HG03457 (cell line): ENCODE measurements around the gene NBPF1.
"Not testable (repeated sequence)": the region's sequence is repeated elsewhere in the genome, so short reads cannot be mapped to it uniquely, and the experiment has no call there.

Experiments used
- ATAC-seq: cut with Tn5 transposase; IDR thresholded peaks from one replicate; pipeline ENCODE4 v1.9.1; 2021; ENCODE audit warnings: moderate number of reproducible peaks; ENCODE audit not compliant: unreplicated experiment

NBPF1 gene

DNA sequence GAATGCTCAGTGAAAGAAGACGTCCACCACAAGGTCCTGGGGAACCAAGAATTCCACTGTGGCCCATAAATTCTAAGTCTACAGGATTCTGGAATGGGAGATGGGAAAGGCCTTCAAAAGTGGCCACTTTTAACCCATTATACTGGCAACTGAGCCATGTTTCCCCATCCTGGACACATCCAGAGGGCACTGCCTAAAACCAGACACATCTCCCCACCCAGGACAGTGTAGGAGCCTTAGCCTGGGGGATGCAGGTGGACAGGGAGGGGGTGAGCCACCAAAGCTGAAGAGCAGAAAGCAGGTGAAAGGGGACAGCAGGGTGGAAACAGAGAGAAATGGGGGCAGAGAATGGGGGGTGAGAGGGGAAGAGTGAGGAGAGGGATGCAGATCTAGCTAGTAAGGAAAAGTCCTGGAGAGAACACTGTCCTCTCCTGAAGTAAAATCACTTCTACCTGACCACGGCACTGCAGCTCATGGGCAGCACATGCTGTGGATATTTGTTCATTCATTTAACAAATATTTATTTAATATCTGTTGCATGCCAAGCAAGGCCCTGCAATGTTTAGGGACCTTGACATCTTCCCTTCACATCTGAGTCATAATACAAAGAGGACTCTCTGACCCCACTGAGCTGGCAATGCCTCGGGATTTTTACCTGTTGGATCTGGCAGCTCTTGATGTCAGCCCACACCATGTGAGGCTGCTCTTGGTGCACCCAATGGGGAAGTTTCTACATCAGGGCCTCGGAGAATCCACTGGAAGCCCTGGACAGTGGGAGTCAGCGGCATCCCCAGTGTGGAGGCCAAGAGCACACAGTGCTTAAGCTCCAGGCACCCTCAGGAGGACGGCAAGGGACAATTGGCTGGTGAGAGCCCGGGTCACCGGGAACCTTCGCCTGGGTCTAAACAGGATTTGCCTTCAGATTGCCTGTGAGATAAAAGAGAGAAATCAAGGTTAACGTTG is 5.2 kb downstream of the NBPF1 start:
- not testable (repeated sequence) for ATAC-seq

DNA sequence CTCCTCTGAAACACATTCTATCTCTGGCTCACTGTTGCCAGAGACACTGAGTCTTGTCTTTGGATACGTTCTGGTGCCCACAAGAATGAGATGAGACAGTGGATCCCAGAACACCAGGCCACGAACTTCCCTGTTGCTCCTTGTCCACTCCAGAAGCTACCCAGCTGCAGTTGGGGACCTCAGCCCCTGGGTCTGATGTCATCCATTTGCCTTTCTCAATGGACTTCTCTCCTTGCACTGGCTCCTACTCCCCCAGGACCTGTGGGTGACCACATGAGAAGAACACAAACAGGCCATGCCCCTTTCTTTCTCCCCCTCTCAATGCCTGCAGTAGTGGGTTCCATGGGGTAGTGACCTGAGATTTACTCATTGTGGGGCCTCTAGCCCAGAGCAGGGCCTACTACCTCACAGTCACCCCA is 5.9 kb downstream of the NBPF1 start:
- ATAC-seq = no peak

DNA sequence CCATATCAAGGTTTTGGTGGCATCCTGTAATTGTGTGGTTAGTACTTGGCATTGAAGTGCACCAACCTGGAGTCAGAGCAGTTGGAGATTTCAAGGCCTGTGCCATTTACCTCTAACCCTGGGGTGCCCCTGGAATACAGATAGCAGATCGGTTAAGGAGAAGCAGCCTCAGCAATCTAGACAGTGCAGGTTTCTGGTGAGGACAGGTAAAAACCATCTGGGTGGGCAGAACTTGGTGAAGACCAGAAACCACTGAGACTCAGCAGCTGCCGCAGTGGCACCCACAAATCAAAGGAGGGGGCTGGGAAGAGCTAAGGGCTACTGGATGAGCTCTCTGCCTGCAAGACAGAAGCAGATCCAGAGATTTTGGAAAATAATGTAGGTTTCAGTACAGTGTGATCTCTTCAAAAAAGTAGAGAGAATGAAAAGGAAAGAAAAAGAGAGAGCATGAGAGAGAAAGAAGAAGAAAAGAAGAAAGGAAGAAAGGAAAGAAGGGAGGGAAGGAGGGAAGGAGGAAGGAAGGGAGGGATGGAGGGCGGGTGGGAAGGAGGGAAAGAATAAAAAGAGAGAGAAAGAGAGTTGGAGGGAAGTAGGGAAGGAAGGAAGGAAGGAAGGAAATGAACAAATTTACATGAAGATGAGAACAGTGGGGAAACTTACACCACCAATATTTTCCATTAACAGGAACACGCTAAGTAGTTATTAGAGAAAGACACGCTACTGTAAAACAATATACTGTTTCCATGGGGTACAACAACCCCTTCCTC is 6.5 kb downstream of the NBPF1 start:
- not testable (repeated sequence) for ATAC-seq

DNA sequence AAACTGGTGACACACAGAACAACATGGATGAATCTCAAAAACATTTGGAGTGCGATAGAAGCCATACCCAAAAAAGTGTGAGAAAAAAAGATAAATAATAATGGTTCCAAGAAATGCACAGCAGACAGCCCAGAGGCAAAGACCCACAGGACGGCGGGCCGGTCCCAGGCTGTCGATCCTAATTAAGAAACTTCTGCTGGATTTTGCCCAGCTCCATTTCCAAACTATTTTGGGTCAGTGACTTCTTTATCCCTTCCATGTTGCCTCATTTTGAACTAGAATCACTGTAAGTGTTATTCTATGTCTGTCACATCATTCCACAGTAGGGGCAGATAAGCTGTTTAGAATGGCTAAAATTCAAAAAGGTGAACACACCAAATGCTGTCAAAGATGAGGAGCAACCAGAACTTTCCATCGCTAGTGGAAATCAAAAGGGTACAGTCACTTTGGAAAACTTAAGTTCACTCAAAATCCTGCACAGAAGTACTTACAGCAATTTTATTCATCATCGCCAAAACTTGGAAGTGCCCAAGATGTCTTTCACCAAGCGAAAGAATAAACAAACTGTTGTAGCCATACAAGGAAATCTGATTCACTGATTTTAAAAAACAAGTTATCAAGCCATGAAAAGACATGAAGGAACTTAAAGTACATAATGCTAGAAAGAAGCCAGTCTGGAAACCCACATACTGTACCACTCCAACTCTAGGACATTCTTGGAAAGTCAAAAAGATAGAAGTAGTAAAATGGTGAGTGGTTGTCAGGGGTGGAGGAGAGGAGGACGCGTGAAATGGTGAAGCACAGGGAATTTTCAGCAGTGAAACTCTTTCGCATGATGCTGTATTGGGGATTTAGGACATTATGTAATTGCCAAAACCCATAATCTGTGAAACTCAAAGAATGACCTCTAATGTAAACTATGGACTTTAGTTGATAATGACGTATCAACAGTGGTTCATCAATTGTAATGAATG is 7.5 kb downstream of the NBPF1 start:
- no peak for ATAC-seq

DNA sequence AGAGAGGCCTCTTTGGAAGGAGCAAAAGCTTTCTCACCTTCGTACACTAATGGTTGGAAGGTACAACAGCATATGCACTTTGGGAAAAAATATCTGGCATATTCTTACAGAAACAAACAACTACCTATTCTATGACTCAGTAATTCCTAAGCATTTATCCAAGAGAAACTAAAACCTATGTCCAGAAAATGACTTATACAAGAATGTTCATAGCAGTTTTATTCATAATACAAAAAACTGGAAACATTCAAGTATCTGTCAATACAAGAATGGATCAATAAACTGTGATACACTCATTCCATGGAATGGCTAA is 8.2 kb downstream of the NBPF1 start:
- no peak for ATAC-seq

DNA sequence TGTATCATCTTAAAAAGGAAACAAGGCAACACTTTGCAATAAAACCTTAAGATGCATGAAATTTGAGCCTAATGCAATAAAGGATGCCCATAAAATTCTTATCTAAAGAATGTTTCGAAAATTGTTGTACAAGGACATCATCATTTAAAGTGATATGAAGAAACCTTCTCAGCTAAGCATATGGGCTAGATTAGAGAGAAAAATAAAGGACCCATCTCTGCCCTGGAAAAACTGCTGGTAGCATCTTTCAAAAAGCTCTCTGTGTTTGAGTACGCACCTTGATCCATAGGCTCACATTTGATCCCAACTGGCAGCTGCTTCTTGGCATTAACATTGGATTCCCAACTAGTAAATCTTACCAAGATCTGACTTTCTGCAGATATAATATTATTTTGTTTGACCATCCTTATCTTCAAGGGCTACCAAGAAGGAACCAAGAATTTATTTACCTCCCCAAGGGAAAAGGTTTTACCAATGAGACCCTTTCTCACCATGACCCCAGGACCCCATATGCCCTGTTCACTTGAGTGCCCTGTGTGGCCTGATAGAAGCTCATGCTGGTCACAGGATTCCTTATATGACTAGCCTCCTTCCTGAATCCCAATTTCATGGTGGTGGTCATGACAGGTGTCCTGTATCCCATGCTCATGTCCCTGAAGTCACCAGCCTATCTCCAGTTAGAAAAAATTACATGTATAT is 8.7 kb downstream of the NBPF1 start:
- not testable (repeated sequence) for ATAC-seq

DNA sequence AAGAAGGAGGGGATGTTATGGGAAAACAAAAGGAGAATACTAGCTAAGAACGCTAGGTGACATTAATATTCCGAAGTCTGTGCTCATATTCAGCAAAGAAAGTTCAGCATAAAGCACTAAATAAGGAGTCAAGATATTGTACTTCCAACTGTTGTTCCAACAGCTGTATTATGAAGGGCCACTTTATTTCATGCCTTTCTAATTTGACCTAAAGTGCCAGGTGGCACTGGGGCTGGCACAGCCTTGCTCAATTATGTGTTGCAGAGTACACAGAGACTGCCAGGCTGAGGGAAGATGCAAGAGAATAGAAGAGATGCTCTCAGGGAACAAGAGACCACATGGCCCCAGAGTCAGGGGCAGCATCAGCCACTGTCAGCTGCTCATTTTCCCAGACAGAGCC is 9.7 kb downstream of the NBPF1 start:
- not testable (repeated sequence) for ATAC-seq

DNA sequence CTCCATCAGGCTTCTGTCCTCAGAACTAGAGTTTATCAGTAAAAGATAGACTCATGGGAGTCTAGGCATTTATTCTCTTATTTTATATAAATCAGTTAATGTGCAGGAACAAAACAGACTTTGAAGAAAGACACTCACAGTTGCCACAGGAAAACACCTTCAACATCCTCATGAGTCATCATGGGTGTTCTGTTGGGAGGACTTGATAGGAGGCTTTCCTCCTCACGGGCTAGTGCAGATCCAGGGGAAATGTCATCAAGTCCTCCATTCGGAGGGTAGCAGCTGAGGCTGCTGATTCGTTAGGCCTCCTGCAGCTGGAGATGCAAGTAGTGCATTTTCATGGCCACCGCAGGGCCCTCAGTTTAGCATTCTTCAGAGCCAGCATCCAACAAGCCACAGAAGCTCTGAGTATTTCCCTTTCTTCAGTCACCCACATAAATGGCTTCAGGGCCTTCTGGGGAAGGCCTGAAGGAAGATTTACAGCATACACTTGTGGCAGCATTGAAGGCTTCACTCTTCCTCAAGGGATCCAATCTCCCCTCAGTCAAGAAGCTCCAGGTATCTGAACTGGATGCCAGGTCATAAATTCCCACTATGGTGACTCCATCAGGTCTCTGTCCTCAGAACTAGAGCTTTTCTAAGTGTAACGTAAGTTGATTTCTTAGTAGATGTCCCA is 10.9 kb downstream of the NBPF1 start:
- not testable (repeated sequence) for ATAC-seq

DNA sequence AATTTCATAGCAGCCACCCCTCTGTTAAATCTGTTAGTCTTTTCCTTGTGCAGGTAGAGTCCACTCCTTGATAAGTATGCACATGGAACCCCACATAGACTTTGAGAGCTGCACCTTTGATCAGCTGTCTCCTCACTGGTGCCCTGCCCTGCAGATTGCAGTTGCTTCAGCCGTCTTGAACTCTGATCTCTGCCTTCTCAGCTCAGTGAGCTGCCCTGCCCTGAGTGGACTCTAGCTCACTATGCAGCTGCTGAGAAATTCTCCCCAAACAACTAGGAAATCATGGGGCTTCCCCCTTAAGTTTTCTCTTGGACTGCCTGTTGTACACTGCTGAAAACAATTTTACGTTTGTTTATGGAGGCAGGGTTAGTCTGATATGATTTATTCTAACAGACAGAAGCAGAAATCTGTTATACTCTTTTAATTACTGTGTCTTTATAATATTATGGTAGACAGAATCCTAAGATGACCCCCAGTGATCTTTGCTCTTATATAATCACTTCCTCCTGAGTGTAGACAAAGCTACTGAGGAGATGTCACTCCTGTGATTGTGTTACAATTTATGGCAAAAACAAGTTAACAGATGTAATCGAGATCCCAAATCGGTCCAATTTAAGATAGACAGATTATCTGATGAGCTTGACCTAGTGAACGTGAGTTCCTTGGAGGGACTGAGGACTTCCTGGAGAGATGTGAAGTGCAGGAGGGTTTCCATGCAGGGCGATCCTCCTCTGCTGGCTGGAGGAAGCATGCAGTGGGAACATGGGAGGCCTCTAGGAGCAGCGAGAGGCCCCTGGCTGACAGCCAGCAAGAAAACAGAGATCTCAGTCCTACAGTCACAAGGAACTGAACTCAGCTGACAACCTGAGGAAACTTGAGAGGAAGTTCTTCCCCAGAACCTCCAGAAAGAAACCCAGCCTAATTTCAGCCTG is 12.2 kb downstream of the NBPF1 start:
- not testable (repeated sequence) for ATAC-seq

DNA sequence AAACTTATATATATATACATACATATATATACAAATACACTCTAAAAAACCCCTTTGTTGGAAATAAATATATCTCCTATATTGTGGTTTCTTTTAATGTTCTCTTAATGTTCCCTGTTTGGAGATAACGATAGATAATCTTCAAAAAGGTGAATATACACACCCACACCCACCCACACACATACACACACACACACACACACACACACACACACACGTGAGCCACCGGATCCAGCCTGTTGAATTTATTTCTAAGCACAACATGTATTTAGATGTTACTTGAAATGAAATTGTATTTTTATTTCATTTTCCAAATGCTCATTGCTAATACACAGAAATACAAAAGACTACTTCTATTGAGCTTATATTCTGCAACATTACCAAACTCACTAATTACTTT is 14.0 kb downstream of the NBPF1 start:
- ATAC-seq = not testable (repeated sequence)

DNA sequence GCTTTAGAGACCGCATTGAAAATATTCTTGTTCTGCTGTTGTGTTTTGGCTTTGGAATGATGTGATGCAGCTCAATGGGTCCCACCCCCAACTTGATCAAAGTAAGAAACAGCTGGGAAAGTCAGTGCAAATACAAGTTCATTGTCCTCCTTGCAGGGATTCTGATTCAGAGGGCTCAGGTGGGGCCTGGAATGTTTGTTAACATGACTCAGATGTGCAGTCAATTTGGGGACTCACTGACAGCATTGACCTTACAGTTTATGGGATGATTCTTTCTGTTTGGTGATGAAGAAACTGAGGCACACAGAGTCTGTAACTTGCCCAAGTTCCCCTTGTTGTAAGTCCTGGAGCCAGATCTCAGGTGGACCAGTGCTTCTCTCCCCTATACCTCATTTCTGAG is 18.1 kb downstream of the NBPF1 start:
- ATAC-seq = not testable (repeated sequence)

DNA sequence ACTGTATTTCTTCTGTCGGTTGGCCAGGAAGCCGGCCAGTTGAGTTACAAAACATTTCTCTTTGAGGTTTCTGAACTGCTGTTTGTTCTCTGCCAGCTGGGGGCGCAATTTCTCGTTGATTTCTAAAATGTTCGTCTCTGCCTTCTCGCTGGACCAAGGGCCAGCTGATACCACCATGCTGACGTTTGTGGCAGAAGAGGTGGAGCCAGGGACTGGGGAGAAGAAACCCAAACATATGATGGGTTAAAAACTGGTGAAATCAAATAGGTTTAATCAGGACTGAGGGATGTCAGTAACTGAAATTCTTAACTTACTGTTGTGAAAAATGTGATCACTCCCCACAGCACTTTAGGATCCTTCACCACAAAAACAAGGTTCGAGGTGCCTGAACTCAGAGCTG is 21.5 kb downstream of the NBPF1 start:
- ATAC-seq = not testable (repeated sequence)

DNA sequence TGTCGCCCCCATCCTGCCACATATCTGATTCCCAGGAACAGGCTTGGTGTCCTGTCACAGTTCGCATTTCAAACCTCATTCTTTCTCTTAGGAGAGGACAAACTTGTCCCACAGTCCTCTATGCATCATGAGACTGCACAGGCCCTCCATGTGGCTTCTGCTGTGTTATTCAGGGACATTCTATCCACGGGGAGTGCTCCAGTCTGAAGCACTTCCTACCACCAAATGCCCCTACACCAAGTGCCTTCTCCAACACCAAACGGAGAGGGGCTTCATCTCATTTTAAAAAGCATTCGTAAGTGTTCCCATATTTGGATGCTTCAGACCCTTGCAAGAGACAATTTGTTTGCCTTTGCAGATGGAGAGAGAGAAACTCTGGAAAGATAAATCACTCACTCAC is 25.3 kb downstream of the NBPF1 start:
- not testable (repeated sequence) for ATAC-seq

DNA sequence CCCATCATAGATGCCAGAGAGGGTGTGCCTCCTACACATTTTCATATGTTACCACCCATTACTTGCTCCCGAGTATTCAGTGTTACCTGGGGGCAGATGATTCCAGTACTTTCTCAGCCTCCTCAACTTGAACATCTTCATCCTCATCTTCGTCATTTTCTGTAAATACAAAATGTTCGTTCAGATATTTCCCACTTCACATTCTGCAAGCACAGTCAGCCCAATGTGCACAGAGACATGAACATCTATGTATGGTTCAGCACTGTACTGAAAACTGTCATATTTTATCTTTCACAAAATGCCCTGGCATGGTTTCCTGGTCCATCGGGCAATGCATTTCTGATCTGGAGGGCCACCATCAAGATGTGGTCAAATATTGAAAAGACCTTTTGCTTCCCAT is 25.7 kb downstream of the NBPF1 start:
- ATAC-seq = not testable (repeated sequence)

DNA sequence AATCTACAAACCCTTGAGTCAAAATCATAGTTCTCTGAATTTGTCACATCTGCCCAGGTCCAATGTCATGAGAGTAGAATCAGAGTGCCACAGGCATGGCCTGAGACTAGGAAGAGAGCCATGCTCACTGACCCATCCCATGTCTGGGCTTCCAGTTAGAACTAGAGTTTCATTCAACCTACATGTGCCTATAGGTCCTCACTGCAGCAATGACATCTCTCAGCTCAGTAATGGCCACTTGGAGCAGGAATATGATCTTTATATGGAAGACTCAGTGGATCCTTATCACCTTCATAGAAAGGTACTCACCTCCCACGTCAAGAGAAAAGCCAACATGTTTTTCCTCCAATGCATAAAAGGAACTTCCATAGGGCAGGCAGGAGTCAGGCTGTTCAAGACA is 48.0 kb downstream of the NBPF1 start:
- not testable (repeated sequence) for ATAC-seq

DNA sequence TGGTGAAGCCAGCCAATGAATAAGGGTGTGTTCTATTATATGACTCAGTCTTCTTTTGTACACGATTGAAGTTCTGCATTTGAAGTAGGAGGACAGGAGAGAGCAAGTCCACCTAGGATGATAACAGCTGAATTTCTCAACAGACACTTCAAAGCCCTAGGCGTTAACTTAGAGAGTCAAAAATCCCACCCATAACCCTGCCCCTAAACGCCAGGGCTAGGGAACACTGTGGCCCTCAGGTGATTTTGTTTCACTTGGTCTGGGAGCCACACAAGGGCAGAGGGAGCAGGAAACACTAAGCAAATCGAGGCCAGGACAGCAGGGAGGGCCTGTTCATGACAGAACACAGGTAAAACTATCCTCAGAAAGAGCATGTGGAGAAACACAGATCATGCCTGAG is 52.3 kb downstream of the NBPF1 start:
- ATAC-seq = not testable (repeated sequence)

DNA sequence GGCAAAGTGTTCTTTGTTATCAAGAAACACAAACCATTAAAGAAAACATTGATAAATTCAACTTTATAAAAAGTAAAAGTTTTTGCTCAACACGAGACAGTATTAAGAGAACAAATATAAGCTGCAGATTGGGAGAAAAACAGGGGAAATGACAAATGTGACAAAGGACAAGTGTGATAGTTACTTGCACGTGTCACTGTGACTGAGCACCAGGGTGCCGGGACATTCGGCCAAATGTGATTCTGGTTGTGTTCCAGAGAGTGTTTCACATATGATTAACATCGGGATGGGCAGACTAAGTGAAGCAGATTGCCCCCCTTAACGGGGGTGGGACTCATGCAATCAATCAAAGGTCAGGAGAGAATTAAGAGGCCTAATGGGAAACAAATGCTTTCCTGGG is 52.9 kb downstream of the NBPF1 start:
- ATAC-seq = not testable (repeated sequence)

DNA sequence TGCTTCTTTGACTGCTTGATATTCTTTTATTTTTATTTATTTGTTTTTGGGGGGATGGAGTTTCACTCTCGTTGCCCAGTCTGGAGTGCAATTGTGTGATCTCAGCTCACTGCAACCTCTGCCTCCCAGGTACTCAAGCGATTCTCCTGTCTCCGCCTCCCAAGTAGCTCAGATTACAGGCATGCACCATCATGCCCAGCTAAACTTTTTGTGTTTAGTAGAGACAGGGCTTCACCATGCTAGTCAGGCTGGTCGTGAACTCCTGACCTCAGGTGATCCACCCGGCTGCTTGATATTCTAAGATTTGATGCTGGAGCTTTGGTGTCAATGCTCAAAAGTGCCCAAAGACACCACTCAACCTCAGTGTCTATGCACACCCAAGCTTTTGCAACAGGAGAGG is 53.7 kb downstream of the NBPF1 start:
- not testable (repeated sequence) for ATAC-seq

DNA sequence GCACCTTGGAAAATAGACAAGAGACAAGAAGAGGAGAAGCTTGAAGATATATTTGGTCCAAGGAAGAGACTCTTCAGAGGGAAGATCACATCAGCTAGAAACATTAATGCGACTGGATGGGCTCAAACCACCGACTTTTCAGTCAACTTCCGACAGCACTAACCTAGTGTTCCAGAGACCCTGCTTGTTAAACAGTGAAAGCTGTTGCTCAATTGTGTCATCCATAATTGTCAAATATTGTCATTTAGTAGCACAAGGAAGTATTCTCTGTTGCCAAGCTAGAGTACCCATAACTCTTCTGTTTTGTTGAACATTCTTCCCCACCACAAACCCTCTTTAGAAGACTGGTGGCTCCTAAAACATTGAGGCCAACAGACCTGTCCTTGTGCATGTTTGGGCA is 56.3 kb downstream of the NBPF1 start:
- not testable (repeated sequence) for ATAC-seq
